SK-N-SH treated with all-trans-retinoic acid at 6 μM for 48 hours (cell line): Measurements from ENCODE around the gene MYCBPAP.

Source experiments
- ATAC-seq: fragments of 200-7000 bp; cut with Tn5 transposase; 3 replicates; pipeline ENCODE4 v1.9.1; 2020; ENCODE audit warnings: mild to moderate bottlenecking, moderate library complexity
- ARNTL ChIP-seq: fragments of 450-650 bp; formaldehyde crosslinking; IDR thresholded peaks from 2 replicates; pipeline ENCODE4 v1.5.0; 2020; ENCODE audit warnings: low read depth, mild to moderate bottlenecking, moderate library complexity, borderline replicate concordance
- BACH2 ChIP-seq: fragments of 250-450 bp; sonication (Bioruptor Pico); IDR thresholded peaks from 2 replicates; pipeline ENCODE4 v1.9.0; 2021; ENCODE audit warnings: mild to moderate bottlenecking, borderline replicate concordance
- CREB5 ChIP-seq: fragments of 250-450 bp; sonication (Bioruptor Pico); IDR thresholded peaks from 2 replicates; pipeline ENCODE4 v1.5.1; 2020; ENCODE audit warnings: low read depth, mild to moderate bottlenecking, moderate library complexity
- CSDC2 ChIP-seq: fragments of 250-450 bp; sonication (Bioruptor Pico); IDR thresholded peaks from 2 replicates; pipeline ENCODE4 v1.5.0; 2020; ENCODE audit warnings: mild to moderate bottlenecking, moderate library complexity
- ESRRG ChIP-seq: fragments of 250-450 bp; sonication (Bioruptor Pico); IDR thresholded peaks from 2 replicates; pipeline ENCODE4 v1.6.1; 2021; ENCODE audit warnings: mild to moderate bottlenecking
- GLIS3 ChIP-seq: fragments of 250-450 bp; sonication (Bioruptor Pico); IDR thresholded peaks from 2 replicates; pipeline ENCODE4 v1.5.0; 2020; ENCODE audit warnings: mild to moderate bottlenecking, moderate library complexity
- ISL1 ChIP-seq: fragments of 250-450 bp; sonication (Bioruptor Pico); IDR thresholded peaks from 2 replicates; pipeline ENCODE4 v2.1.2; 2022; ENCODE audit warnings: mild to moderate bottlenecking, moderate library complexity
- OSR1 ChIP-seq: fragments of 250-450 bp; sonication (Bioruptor Pico); IDR thresholded peaks from 2 replicates; pipeline ENCODE4 v1.8.0; 2022; ENCODE audit warnings: moderate library complexity, mild to moderate bottlenecking, inconsistent platforms
- PATZ1 ChIP-seq: fragments of 250-450 bp; sonication (Bioruptor Pico); IDR thresholded peaks from 2 replicates; pipeline ENCODE4 v1.8.0; 2020; ENCODE audit warnings: mild to moderate bottlenecking, moderate library complexity, borderline replicate concordance
- PPARA ChIP-seq: fragments of 250-450 bp; sonication (Bioruptor Pico); IDR thresholded peaks from 2 replicates; pipeline ENCODE4 v1.5.0; 2020; ENCODE audit warnings: mild to moderate bottlenecking, borderline replicate concordance
- RARB ChIP-seq: fragments of 250-450 bp; sonication (Bioruptor Pico); IDR thresholded peaks from 2 replicates; pipeline ENCODE4 v1.8.0; 2021; ENCODE audit warnings: mild to moderate bottlenecking, moderate library complexity
- TCF4 ChIP-seq: fragments of 250-450 bp; sonication (Bioruptor Pico); IDR thresholded peaks from 2 replicates; pipeline ENCODE4 v1.8.0; 2021; ENCODE audit warnings: mild to moderate bottlenecking, moderate library complexity, borderline replicate concordance
- TOX ChIP-seq: fragments of 250-450 bp; sonication (Bioruptor Pico); IDR thresholded peaks from 2 replicates; pipeline ENCODE4 v1.8.0; 2021; ENCODE audit warnings: mild to moderate bottlenecking, moderate library complexity, borderline replicate concordance
- TSHZ2 ChIP-seq: fragments of 250-450 bp; sonication (Bioruptor Pico); IDR thresholded peaks from 2 replicates; pipeline ENCODE4 v1.5.0; 2020; ENCODE audit warnings: mild to moderate bottlenecking, moderate library complexity
- ZC3H10 ChIP-seq: fragments of 250-450 bp; sonication (Bioruptor Pico); IDR thresholded peaks from 2 replicates; pipeline ENCODE4 v1.5.1; 2021; ENCODE audit warnings: mild to moderate bottlenecking, moderate library complexity
- ZFP3 ChIP-seq: fragments of 250-450 bp; sonication (Bioruptor Pico); IDR thresholded peaks from 2 replicates; pipeline ENCODE4 v1.5.0; 2020; ENCODE audit warnings: mild to moderate bottlenecking, moderate library complexity
- ZNF565 ChIP-seq: fragments of 450-650 bp; formaldehyde crosslinking; conservative IDR thresholded peaks from 2 replicates; pipeline ENCODE4 v1.5.0; 2020; ENCODE audit warnings: low read depth, mild to moderate bottlenecking, moderate library complexity
- ZNF8 ChIP-seq: fragments of 450-650 bp; formaldehyde crosslinking; IDR thresholded peaks from 2 replicates; pipeline ENCODE4 v1.5.0; 2020; ENCODE audit warnings: mild to moderate bottlenecking, moderate library complexity

MYCBPAP gene

GRCh38 chr17:50558581-50558940 lies 50.3 kb downstream of the MYCBPAP start:
- TF ChIP-seq ZC3H10 (CRISPR knock-in tag) (no peak), GLIS3 (no peak), OSR1 (CRISPR knock-in tag) (no peak)

GRCh38 chr17:50558941-50559614 lies 50.8 kb downstream of the MYCBPAP start:
- no peak for ATAC-seq
- no peak for TF ChIP-seq ZNF8 (CRISPR knock-in tag)
- no peak for TF ChIP-seq PPARA (CRISPR knock-in tag)
- TF ChIP-seq PATZ1 (CRISPR knock-in tag), result no peak
- no peak for TF ChIP-seq ZFP3 (CRISPR knock-in tag)
- no peak for TF ChIP-seq OSR1 (CRISPR knock-in tag)
- TF ChIP-seq TCF4, result no peak
- no peak for TF ChIP-seq ISL1 (CRISPR knock-in tag)
- TF ChIP-seq TSHZ2 (CRISPR knock-in tag), result no peak
- no peak for TF ChIP-seq ESRRG (CRISPR knock-in tag)
- no peak for TF ChIP-seq TOX (CRISPR knock-in tag)
- no peak for TF ChIP-seq ARNTL
- no peak for TF ChIP-seq RARB
- TF ChIP-seq BACH2 (CRISPR knock-in tag), result no peak
- no peak for TF ChIP-seq ZNF565 (CRISPR knock-in tag)
- TF ChIP-seq GLIS3, result no peak
- TF ChIP-seq CREB5 (CRISPR knock-in tag), result no peak

More at GRCh38 chr17:50558581-50558940, 50.3 kb downstream of the MYCBPAP start:
- no peak for ATAC-seq

GRCh38 chr17:50559674-50560184 lies 51.5 kb downstream of the MYCBPAP start:
- no peak for TF ChIP-seq BACH2 (CRISPR knock-in tag)
- TF ChIP-seq TCF4, result no peak
- ATAC-seq, result peak; percentile 60

- ATAC-seq, result peak; percentile 87
Measured at GRCh38 chr17:50560185-50560824, 52.1 kb downstream of the MYCBPAP start, which contains the start of gene CACNA1G. CACNA1G (plus strand) TSS chr17:50560715; CDS start chr17:50561460, 745 bp downstream.

More at GRCh38 chr17:50560185-50560824, 52.1 kb downstream of the MYCBPAP start, which contains the start of gene CACNA1G:
- TF ChIP-seq BACH2 (CRISPR knock-in tag), result no peak
- TF ChIP-seq CSDC2 (CRISPR knock-in tag), result no peak
- TF ChIP-seq ESRRG (CRISPR knock-in tag), result no peak
- TF ChIP-seq PATZ1 (CRISPR knock-in tag), result no peak
- TF ChIP-seq TCF4, result no peak
- TF ChIP-seq ZC3H10 (CRISPR knock-in tag), result no peak
- TF ChIP-seq GLIS3, result no peak
